Measurements from ENCODE around the gene ANXA11.
"Not testable (repeated sequence)": the region's sequence is repeated elsewhere in the genome, so short reads cannot be mapped to it uniquely, and the experiment has no call there.

The ANXA11 gene

DNA sequence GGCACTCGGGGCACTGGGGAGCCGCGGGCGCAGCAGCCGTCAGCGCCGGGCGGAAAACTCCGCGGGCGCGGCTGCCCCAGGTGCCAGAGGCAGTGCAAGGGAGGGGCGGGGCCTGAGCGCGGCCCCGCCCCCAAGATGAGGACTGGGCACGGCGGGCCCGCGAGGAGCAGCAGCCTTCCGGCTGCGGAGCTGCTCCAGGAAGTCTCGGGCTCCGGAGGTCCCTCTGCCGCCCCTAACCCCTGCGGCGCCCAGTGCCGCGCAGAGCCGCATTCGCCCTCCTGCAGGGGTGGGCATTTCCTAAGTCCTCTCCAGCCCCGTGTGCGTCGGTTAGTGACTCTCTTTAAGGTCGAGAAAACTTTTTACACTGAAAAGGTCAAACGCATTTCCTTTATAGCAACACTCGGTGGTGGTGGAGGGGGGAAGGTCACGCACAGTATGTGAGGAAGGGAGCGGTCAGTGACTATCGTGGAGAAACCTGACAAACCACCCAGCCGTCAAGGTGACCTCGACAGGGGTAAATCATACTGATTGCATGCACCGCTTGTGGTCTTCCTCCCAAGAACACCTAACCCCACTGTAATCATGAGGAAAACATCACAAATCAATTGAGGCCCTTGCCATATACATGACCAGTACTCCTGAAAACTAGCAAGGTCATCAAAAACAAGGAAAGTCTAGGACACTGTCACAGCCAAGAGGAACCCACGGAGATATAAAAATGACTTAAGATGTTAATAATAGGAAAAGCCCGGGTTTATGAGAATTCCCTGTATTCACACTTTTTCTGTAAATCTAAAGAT lies at the start of gene ANXA11:
TSS of gene ANXA11 (minus strand) at position 61 of the 800 bp plus-strand sequence. CDS start 32,676 bp downstream, outside the sequence.
- DNase-seq, result peak; percentile 83 to 85

DNA sequence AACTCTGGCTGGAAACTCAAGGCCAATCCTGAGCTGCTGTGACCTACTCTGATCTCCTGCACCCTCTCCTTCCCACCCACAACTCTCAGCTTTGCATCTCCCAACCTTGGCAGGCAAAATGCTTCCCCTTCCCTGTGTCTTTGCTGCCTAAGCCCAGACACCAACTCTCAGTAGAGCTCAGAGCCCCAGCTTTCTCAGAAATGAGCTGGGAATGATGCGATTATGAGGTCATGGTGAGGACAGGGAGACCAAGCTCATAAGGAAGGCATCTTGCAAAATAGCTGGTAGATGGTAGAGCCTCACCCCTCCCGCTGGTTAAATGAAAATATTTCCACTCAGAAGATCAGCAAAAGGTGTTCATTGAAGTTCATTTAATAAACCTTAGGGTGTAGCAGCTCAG lies 49.4 kb upstream of the ANXA11 start:
- DNase-seq, result not testable (repeated sequence)

DNA sequence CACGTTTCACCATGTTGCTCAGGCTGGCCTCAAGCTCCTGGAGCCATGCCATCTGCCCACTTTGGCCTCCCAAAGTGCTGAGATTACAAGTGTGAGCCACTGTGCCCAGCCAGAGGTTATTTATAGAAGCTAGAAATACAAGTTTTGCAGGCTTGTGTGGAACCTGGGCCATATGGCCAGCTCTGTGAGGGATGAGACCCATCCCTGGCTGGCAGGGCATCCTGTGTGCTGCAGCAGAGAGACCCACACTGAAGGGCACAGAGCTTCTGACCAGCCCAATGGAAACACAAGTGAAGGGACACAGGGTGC lies 48.6 kb upstream of the ANXA11 start:
- not testable (repeated sequence) for DNase-seq

DNA sequence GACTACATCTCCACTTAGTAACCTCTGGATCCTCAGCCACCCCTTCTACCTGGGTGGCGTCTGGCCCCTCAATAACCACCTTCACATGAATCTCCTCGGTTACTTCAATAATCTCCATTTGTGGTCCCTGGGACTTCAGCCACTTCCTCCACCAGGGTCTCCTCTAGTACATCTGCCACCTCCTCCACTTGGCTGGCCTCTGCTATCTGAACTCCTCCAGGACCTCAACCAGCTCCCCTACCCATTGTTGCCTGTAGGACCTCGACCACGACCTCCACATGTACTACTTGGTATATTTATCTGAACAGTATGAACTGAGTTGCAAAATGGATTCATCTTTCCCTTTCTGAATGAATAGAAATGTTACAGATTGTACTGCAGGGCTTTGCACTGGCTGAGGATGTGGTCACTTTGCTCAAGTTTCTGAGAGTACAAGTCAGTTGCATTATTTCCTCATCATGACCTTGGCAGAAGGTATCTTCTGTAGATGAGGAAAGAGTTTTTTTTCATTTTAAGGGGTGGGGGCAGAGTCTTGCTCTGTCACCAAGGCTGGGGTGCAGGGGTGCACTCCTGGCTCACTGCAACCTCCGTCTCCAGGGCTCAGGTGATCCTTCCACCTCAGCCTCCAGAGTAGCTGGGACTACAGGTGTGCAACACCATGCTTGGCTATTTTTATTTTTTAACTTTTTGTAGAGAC lies 48.1 kb upstream of the ANXA11 start:
- DNase-seq, result no peak

DNA sequence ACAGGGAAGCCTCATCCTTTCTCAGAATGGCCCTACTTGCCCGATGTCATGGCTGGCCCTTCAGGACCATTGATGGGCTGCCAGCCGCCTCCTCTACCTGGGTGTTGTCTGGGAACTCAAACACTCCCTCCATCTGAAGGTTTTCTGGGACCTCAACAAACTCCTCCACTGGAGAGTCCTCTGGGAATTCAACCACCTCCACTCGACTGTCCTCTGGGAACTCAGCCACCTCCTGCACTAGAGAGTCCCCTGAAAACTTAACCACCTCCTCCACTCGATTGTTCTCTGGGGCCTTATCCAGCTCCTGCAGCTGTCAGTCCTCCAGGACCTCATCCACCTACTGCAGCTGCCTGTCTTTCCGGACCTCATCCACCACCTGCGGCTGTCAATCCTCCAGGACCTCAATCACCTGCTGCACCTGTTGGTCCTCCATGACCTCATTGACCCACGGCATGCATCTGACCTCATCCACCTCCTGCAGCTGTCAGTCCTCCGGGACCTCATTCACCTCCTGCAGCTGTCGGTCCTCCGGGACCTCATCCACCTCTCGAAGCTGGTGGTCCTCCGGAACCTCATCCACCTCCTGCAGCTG lies 47.1 kb upstream of the ANXA11 start:
- no peak for DNase-seq

DNA sequence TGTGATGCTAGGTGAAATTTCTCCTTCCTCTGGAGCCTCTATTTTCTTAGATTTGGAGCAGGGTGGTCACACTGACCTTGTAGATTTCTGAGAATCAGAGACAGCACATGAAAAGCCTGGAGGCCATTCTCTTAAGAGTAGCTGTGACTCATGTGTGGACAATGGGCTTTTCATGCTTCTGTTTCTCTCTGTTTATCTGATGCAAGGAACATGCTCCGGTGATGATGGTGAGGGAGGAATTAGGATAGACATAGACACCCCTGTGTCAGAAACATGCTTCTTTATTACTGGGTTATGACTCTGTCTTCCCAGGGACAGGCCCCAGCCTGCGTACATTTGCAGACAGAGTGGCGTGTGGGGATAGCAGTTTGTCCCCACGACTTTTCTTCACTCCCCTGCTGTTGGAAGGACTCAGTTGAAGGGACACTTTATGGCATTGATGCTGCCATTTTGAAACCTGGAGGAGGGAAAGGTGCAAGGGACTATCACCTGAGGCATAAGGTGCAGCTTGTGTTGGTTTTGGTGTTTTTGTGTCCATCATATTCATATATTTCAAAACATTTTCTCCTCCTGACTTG lies 46.5 kb upstream of the ANXA11 start:
- not testable (repeated sequence) for DNase-seq

DNA sequence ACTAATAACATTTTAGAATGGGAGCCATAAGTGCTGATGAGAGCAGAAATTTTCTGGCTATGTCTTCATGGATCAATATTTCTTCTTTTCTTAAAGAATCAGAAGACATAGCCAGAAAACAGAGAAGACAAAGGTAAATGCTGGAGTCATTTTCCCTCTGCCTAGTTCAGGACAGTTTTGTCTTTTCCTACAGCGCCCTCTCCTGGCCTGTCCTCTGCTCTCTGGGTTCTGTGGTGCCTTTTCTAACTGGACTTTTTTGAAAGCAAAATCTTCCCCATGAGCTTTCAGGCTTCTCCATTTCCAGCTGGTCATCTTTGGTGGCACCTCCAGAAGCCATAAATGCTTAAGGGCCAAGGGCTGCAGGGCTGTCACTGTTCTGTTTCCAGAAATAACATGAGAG lies 45.1 kb upstream of the ANXA11 start:
- not testable (repeated sequence) for DNase-seq

DNA sequence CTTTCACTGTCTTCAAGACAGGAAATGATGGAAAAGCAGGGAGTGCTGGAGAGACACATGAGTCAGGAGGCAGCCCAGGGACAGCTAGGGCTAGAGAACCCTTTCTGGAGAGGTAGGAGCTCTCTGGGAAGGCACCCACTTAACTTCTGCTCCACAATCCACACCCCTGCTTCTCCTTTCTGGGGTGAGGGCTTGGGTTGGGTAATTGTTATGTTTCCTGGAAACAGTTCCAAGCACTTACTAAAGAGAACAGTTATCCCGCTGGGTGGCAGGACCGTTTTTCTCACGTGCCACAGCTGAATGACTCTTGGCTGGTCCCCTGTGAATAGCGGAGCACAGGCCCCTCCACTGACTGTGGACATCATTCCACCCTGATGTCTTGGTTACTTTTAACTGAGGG lies 44.6 kb upstream of the ANXA11 start:
- DNase-seq, result not testable (repeated sequence)

DNA sequence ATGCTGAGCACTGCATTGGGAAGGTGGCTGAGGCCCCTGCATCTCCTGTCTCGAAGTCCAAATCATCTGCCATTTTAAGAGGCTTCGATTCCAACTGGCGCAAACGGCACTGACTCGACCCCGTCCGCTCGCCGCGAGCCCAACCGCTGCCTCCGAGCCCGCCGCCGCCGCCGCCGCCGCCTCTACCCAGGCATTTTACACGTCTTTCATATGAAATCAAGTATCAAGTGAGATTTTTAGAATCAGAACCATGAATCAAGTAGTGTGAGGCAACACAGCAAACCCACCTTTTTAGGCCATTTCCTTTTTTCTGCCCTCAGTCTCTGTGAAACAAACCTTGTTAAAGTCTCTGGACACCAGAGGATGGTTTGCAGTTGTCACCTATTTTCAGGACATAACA lies 42.3 kb upstream of the ANXA11 start:
- not testable (repeated sequence) for DNase-seq

DNA sequence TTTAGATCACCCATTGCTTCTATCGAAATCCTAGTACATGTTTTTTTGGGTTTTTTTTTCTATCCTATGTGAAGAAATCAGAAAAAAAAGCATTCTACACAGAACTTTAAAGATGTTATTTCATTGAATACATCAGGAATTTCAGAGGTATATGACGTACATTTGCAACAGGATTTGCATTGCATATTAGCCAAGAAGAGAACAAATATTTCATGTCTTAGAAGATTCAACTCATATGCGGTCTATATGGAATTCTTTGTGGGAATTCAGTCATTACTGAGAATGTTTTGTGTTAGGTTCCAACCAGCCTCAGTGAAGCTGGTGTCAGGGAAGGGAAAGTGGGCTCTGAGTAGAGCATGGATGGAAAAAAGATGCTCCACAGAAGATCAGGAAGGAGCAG lies 39.0 kb upstream of the ANXA11 start:
- not testable (repeated sequence) for DNase-seq

DNA sequence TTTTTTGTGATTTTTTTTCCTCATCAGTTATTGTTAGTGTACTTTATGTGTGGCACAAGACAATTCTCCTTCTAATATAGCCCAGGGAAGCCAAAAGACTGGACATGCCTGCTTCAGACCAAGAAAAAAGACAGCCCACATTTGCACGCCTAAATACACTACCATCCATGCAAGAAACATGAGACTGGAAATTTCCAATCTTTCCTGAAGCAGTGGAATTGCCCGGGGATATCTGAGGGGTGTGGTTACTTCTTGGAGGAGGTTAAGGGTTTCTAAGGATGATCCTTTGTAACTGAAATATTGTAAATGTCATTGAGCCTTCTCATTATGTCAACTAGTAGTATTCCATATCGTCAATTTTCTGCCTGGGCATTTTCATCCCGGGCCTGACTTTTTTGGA lies 37.0 kb upstream of the ANXA11 start:
- not testable (repeated sequence) for DNase-seq

DNA sequence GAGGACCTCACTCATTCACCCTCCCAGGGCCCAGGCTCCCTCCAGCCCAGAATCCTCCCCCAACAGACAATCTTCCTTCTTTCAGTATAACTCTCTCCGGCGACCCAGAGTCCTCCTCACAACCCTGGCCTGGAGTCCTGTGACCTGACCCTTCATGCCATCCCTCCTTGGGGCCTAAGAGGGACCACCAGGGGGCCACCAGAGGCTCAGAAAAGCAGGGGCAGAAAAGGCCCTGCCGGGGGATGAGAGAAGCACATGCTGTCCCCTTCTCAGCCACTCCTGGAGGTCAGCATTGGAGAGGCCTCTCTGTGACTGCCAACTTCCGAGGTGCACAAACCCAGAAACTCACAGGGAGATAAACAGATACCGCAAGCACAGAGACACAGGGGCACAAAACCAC lies 31.1 kb upstream of the ANXA11 start:
- not testable (repeated sequence) for DNase-seq

DNA sequence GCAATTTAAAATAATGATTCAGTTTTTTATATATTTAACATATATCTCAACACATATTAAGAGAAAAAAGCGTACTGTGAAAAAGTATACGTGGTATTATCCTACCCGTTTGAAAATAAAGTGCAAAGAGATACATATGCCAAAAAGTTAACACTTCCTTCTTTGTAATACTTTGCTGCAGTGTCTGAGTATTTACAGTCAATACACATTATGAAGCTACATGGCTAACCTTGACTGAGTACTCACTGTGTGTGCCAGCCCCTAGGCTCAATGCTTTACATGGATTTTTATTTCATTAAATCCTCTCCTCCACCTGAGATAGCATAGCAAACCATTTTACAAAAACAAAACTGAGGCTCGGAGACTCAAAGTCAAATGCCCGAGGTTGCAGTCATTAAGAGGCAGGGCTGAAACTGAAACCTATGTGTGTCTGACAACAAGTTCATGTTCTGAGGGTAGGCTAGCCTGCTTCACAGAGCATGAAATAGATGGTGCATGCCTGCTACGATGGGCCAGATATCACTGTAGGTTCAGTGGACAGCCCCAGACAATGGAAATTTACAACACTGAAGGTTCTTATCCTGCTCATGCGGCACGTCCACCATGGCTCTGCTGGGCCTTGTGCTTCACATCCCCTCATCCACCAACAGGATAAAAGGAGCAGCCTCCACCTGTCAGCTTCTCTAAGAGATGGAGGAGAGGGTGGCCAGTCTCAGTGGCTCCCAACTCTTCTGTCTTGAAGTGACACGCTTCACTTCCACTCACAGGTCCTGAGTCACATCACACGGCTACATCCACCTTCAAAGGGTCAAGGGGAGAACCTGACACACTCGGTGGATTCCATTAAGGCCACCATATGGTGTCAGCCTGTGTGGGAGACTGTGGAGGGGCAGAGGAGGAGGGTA lies 29.2 kb upstream of the ANXA11 start:
- DNase-seq, result not testable (repeated sequence)

DNA sequence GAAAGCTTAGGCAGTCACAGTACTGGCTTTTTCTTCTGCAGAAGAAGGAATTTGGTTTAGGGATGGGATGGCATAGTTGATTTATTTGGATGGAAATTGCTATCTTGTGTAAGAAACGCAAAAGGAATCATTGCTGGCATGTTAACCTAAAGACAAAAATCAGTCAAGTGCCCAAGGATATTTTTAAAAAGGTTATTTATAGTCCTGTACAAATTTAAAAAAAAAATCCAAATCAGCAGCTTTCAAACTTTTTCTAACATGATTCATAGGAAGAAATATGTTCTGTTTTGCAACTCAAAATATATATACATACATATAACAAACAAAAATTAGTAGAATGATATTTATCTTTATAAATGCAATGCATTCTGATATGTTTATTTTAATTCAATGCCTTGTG lies 28.5 kb upstream of the ANXA11 start:
- DNase-seq, result not testable (repeated sequence)

DNA sequence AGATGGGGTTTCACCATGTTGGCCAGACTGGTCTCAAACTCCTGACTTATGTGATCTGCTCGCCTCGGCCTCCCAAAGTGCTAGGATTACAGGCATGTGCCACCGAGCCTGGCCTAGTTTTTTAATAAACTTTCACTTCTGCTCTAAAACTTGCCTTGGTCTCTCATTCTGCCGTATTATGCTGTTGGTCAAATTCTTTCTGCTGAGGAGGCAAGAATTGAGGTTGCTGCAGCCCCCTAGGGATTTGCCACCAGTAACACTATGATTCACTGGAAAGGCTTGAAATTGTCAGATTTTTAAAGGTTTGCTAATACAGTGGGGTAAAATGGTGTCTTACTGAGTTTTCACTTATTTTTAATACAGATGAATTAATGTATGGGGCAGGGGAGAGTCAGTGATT lies 21.4 kb upstream of the ANXA11 start:
- DNase-seq, result not testable (repeated sequence)

DNA sequence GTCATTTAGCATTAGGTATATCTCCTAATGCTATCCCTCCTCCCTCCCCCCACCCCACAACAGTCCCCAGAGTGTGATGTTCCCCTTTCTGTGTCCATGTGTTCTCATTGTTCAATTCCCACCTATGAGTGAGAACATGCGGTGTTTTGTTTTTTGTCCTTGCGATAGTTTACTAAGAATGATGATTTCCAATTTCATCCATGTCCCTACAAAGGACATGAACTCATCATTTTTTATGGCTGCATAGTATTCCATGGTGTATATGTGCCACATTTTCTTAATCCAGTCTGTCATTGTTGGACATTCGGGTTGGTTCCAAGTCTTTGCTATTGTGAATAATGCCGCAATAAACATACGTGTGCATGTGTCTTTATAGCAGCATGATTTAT lies 17.7 kb upstream of the ANXA11 start:
- DNase-seq, result not testable (repeated sequence)

DNA sequence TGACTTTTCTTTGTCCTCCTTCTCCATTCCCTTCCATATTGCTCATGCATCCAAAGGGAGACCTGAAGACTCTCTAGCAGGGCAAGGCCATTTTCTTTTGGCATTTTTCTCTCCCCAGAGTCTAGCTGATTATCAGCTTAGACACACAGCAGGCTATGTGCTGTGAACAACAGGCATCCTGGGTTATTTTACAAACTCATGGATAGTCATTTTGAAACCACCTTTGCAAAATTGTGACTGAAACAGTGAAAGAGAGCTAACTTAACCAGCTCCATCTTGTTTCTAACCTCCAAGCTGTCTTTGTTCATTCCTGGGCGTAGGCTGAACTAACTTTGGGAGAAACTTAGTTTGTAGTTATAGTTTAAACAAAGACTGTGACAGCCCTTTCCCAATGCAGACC lies 13.5 kb upstream of the ANXA11 start:
- not testable (repeated sequence) for DNase-seq

DNA sequence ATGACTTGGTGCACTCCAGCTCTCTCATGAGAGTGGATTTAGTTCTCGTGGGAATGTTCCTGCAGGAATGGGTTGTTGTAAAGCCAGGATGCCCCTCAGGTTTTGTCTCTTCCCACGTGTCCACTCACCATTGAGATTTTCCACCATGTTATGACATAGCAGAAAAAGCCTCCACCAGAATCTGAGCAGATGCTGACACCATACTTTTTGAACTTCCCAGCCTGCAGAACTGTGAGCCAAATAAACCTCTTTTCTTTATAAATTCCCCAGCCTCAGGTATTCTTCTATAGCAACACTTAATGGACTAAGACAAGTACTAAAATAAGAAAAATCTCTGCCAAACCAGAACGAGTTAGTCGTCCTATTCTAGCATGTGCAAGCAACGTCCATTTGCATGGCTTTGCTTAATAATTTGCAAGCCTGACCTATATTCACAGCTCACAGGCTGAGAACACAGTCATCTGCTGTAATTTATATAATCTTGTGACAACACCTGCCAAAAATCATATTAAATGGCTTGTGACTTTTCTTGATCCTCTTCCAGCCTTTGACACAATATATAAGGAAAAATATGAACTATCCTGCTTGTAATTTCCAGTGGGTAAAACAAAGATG lies 9.1 kb upstream of the ANXA11 start:
- not testable (repeated sequence) for DNase-seq

DNA sequence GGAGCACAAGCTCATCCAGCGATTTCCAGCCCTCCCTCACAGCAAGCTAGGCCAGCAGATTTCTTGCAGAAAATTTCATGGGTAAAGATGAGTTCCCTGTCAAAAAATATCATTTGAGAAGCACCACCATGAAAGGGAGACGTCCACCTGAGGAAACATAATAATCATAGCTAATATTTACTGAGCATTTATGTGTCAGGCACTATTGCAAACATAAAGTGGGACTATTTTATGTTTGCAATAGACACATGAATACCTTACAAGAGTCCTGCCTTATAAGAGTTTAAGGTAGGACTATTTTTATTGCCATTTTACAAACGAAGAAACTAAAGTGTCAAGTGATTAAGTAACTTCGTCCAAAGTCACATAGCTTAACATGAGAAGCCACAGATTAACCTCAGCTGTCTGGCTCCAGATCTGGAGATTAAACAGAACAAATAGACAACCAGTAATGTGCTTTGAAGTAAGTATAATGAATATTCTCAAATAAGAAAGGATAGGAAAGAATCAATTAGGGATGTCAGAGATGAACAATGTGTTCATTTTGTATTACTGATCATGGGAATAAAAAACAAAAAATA lies 7.3 kb upstream of the ANXA11 start:
- DNase-seq, result not testable (repeated sequence)

DNA sequence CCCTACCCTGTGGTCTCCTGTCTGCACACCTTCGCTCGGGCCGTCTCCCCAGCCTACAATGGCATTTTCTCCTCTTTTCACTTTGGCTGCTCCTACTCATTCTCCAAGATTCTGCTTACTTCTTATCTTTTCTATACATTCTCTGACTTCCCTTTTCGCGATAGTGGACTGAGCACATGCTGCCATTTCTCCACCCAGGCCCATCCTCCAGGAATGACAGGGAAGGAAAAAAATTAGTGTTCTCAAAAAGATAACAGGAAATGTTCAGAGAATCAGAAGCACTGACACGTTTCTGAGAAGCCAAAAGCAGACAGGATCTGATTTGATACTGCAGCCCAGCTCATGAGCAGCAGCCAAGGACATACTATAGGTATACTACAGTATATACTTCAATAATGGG lies 6.4 kb upstream of the ANXA11 start:
- no peak for DNase-seq

DNA sequence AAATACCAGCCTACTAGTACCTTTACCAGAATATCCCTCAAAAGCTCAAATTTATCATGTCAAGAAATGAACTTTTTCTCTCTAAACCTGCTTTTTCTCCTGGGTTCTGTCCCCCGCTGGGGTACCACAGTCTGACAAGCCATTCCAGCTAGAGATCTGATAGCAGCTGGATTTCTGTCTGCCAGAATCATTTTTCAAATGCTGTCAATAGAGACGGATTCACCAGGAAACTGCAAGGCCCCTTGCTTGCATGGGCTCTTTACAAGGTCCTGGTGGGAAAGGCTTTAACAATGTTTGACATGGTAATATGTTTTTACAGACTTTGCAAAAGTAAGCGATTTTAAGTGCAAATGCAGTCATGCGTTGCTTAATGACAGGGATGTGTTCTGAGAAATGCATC lies 4.9 kb upstream of the ANXA11 start:
- no peak for DNase-seq

Data from activated CD4-positive, alpha-beta T cell treated with anti-CD3 and anti-CD28 coated beads, Interleukin-2, amount 50 U/mL, for 48 hours (primary cell).